T-helper 2 cell (primary cell): ENCODE measurements around the gene DCAF7.

Experiments used
- DNase-seq, 5 experiments: peaks; one replicate each; pipeline versions ENCODE4 v3.0.0 to v3.0.0-alpha.2; 2012 to 2022
- total RNA-seq, 2 donors: gene quantifications; one replicate each; lab custom pipeline; 2026; lab: John Stamatoyannopoulos, UW

The DCAF7 gene, protein sequence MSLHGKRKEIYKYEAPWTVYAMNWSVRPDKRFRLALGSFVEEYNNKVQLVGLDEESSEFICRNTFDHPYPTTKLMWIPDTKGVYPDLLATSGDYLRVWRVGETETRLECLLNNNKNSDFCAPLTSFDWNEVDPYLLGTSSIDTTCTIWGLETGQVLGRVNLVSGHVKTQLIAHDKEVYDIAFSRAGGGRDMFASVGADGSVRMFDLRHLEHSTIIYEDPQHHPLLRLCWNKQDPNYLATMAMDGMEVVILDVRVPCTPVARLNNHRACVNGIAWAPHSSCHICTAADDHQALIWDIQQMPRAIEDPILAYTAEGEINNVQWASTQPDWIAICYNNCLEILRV
- total RNA-seq, result 13.1 to 39.5 reads per million in 2 donors

DNA sequence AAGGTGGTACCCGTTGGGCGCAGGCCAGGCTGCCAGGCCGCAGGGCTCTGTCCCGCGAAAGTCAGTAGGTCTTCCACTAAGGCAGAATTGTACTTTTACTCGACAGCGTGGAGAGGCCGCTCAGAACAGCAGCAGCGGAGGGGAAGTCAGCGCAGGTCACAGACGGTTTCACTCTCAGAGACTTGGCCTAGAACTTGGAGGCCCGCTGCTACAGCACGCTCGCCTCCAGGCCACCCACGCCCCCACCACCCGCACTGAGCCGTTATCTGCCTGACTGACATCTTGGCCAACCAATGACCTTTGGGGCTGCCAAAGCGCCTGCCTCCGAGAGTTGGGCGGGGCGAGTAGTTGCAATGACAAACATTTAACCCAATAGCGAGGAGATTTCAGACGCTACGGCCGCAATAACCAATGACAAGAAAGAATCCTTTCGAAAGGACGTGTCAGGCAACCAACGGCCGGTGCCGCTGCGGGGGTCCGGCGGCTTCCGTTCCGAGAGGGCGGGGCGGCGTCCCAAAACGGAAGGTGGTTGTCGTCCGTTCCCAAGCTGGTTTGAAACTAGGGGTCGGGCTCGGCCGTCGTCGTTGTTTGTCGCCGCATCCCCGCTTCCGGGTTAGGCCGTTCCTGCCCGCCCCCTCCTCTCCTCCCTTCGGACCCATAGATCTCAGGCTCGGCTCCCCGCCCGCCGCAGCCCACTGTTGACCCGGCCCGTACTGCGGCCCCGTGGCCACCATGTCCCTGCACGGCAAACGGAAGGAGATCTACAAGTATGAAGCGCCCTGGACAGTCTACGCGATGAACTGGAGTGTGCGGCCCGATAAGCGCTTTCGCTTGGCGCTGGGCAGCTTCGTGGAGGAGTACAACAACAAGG lies at the start of gene DCAF7:
Gene DCAF7 (plus strand): TSS at position 532 of the 871 bp plus-strand sequence. CDS start 201 bp downstream, at position 733.
- DNase-seq, result peak; percentile 96 to 100 (median 99)

DNA sequence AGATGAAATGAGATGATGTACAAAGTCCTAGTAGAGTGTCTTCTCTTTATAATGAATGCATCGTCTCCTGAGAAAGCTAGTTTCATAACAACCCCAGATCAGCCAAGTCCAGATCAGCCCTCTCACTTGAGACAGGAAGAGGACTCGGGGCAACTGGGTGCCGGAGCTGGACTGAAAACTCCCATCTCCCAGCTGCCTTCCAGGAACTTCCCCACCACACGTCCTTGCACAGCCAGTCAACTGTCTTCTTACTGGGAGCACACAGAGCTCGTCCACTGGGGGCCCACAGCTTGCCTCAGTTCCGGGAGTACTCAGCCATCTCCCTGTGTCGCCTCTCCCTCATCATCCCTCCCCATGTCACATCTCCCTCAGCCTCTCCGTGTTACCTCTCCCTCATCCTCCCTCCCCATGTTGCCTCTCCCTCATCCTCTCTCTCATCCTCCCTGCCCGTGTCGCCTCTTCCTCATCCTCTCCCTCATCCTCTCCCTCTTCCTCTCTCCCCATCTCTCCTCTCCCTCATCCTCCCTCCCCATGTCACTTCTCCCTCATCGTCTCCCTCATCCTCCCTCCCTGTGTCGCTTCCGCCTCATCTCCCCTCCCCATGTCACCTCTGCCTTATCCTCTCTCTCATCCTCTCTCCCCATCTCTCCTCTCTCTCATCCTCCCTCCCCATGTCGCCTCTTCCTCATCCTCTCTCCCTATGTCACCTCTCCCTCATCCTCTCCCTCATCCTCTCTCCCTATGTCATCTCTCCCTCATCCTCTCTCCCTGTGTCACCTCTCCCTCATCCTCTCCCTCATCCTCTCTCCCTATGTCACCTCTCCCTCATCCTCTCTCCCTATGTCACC lies 49.5 kb upstream of the DCAF7 start:
- DNase-seq, result no peak

DNA sequence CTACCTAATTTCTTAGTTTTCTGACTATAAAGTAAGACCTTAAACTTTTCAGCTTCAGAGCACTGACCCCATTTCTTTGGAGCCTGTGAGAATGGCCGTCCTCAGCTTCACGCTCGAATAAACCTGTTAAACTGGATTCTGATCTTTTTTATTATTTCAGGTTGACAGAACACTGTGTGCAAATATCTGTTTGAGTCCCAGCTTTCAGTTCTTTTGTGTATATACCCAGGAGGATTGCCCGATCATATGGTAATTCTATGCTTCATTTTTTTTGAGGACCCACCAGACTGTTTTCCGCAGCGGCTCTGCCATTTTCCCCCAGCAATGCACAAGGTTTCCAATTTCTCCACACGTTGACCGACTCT lies 47.0 kb upstream of the DCAF7 start:
- DNase-seq, result no peak

DNA sequence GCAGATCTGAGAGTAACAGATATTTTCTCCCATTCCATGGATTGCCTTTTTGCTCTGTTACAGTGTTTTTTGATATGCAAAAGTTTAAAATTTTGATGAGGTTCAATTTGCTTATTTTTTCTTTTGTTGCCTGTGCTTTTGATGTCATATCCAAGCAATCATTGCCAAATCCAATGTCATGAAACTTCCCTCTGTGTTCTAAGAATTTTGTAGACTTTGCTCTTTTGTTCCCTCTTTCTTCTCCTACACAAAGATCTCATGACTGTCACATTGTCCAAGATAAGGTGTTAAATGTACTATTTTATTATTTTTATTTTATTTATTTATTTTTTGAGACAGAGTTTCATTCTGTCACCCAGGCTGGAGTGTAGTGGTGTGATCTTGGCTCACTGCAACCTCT lies 46.0 kb upstream of the DCAF7 start:
- DNase-seq, result no peak

DNA sequence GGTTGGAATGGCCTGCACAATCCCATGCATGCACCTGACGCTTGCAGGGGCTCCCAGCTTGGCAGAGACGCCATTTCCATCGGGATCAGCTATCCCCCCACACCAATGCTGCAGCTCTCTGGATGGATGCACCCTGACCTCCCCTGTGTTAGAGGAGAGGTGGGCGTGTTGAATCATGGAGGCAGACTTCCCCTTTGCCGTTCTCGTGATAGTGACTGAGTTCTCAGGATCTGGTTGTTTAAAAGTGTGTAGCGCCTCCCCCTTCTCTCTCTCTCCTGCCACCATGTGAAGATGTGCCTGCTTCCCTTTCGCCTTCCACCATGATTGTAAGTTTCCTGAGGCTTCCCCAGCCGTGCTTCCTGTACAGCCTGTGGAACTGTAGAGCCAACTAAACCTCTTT lies 44.9 kb upstream of the DCAF7 start:
- no peak for DNase-seq

DNA sequence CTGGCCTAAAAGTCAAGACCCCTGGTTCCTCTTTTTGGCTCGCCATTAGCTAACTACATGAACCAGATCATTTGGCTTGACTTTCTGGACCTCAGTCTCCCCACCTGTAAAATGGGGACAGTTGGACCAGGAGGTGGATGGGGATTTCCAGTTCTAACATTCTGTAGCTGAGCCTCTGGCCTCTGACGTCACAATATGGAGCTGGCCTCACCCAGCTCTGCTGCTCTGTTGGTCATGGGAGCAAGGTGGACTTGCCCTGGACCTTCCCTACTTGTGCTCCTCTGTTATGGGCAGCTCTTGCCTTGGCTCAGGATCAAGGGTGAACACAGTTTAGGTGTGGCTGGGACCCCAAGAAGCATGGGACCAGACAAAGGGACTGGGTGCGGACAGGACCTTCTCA lies 43.6 kb upstream of the DCAF7 start:
- DNase-seq, result no peak

DNA sequence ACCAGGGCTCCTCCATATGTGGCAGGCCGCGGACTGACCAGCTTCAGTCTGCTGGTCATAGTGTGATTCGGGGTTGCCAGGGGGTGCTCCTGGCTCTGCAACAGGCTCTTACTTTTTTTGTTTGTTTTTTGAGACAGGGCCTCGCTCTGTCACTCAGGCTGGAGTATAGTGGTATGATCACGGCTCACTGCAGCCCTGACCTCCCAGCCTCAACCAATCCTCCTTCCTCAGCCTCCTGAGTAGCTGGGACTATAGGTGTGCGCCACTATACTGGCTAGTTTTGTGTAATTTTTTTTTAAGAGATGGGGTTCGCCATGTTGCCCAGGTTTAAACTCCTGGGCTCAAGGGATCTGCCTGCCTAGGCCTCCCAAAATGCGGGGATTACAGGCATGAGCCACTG lies 38.9 kb upstream of the DCAF7 start:
- no peak for DNase-seq

DNA sequence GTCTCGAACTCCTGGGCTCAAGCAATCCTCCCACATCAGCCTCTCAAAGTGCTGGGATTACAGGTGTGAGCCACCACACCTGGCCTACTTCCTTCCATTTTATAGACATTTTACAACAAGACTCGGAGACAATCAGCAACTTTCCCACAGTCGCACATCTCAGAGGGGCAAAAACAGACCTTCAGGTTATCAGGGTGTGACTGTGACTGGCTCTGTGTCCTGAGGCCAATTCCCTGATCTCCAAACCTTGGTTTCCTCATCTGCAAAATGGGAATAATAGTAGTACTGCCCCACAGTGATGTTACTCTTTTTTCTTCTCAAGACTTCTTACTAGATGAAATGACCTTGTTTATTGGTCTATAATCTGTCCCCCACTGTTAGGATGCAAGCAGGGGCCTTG lies 37.9 kb upstream of the DCAF7 start:
- no peak for DNase-seq

DNA sequence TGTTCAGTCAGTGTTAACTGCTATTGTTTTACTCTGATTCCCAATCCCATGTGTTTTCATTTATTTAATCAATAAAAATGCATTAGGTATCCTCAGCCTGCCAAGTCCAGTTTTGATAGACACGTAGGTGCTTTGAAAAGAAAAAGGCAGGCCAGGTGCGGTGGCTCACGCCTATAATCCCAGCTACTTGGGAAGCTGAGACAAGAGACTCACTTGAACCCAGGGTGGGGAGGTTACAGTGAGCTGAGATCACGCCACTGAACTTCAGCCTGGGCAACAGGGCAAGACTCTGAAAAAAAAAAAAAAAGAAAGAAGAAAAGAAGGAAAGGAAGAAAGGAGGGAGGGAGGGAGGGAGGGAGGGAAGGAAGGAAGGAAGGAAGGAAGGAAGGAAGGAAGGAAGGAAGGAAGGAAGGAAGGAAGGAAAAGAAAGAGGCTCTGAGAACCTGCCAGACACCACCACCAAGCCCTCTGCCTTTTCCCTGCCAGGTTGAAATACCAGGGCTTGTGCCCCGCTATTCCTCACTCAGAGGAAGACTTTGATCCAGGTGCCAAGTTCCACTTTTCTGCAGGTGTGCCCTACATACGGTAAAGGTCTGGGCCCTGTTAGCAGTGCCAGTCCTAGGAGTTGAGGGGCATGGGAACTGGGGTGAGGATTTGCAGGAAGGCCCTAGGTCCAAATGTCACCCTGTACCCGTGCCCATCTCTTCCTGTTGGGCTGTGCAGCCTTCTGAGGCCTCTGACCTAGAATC lies 37.2 kb upstream of the DCAF7 start:
- no peak for DNase-seq

DNA sequence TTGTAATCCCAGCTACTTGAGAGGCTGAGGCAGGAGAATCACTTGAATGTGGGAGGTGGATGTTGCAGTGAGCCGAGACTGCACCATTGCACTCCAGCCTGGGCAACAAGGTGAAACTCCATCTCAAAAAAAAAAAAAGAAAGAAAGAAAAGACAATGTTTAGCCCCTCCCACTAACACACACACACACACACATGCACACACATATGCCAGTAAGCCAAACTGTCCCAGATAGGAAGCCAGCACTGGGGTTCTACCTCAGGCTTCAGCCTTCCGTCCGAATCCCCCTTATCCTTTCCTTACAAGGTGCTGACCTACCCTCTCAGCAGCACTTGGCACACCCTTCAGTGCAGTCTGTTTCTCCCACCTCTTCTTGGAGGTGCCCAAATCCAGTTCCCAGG lies 35.8 kb upstream of the DCAF7 start:
- DNase-seq, result no peak

DNA sequence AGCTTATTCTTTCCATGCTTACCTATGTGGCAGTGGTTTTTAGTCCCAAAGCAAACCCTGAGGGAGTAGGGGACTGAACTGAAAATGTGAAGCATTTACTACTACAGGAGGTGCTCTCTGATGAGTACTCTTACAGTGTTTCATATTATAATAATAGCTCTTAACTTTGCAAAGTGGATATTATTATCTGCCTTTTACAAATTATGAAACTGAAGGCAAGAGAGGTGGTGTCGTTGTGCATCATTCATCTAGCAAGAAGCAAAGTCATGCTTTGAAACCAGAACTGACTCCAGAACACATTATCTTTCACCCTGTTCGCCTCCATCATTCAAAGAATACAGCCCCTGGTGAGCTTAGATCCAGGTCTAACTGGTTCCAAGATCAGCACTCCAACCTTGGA lies 35.3 kb upstream of the DCAF7 start:
- no peak for DNase-seq

DNA sequence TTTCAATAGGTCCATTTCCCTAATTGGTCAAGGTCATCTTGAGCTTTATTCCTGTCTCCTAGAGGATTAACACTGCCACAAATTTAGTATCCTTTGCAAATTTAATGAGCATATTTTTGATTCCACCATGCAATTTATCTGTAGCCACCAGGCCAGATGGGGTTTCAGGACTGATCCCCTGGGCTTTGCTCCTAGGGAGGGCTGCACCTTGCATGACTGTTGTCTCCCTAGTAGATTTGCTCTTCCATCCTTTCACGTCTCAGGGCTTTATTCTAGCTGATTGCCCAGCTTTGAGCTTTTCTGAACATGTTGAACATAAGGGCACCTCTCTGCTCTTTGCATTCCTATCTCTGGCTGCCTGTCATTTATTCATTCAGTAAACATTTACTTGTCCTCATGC lies 34.9 kb upstream of the DCAF7 start:
- DNase-seq, result no peak

DNA sequence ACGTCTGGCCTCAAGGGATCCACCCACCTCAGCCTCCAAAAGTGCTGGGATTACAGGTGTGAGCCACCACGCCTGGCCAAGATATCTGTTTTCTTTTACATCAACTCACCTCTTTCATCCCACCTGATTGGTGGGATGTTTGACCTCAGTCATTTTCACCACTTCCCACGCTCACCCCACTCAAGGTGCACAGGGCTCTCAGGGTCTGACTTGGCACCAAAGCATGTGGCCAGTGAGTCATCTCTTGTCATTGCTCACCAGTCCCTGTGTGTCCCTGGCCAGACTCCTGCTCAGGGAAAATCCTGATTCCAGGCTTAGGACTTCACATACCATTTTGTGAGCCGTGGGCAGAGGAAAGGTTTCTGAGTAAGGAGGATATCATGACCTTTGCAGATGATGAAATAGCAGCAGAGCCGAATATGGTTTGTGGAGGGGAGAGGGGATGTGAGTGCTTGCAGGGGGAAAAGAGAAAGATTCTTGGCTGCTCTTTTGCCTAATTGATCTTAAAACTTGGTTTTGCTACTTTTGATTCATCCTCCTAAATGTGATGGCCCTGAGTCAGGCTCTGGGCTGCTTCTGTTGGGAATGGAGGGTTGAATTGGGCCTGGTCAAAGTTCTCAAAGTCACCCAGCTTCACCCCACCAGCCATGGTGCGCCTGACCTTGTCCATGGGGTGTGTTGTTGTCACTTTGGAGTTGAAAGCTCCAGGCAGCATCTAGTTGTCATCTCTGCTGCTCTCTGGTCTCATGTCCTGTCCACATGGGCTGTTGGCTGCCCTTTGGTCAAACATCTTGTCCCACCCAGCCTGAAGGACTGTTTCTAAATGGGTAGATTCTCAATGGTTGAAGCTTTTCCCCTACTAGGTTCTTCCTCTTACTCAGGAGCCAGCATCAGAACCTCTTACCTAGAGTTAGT lies 33.1 kb upstream of the DCAF7 start:
- no peak for DNase-seq

DNA sequence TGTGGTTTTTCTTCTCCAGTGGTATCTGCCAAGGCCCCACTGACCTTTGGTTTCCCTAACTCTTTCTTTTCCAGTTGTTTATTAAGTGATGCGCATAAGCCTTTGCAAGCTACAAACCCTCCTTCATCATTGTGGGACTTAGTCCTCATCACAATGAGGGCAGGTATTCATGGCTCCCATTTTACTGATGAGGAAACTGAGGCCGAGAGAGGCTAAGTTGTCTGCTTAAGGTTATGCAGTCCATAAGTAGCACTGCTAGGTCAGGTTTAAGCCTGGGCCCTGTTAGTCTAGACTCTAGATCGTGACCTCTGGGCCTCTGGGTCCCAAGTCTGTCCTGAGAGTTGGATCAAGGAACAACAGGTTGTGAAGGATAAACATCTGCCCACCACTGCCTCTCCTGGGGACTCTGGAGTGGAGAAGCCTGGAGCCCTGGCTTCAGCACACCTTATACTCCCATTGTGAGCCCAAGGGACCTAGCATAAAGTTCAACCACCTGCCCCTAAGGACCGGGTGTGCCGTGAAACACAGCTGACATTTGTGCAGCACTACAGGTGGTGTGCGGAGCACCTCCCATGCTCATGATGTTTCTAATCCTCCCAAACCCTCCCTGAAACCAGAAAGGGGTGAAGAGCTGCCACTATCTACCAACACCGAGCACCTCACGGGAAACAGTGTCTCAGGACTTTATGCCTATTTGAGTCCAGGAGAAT lies 32.3 kb upstream of the DCAF7 start:
- no peak for DNase-seq

DNA sequence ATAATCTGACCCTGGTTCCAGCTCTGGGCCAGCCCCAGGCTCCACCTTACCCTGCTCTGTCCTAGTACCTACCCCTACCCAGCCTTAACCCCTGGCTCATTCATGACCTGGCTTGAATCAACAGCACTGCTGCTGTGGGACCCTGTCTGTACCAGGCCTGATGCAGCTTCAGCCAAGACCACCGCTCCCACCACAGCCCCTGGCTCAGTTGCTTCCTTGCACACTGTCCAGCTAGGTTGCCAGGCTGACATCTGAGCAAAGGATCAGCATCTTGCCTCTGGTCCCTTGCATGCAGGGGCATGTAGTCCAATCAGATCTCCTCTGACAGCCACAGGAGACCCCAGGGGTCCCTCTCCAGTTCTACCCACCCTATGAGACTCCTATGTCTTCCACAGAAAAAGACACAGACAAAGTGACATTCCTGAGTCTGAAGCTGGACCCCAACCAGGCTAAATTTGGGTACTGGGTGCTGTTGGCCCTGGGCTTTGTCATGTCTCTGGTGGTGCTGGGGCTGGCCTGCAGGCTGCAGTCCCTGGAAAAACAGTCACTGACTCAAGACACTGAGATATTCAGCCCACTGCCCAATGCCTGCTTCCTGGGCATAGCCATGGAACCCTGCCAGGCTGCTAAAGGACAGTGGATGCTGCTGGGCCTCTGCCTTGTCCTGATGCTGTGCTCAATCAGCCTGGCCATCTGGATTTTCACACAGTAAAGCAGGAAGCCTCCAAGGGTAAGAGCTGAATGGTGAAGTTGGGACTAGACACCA lies 31.0 kb upstream of the DCAF7 start:
- no peak for DNase-seq

DNA sequence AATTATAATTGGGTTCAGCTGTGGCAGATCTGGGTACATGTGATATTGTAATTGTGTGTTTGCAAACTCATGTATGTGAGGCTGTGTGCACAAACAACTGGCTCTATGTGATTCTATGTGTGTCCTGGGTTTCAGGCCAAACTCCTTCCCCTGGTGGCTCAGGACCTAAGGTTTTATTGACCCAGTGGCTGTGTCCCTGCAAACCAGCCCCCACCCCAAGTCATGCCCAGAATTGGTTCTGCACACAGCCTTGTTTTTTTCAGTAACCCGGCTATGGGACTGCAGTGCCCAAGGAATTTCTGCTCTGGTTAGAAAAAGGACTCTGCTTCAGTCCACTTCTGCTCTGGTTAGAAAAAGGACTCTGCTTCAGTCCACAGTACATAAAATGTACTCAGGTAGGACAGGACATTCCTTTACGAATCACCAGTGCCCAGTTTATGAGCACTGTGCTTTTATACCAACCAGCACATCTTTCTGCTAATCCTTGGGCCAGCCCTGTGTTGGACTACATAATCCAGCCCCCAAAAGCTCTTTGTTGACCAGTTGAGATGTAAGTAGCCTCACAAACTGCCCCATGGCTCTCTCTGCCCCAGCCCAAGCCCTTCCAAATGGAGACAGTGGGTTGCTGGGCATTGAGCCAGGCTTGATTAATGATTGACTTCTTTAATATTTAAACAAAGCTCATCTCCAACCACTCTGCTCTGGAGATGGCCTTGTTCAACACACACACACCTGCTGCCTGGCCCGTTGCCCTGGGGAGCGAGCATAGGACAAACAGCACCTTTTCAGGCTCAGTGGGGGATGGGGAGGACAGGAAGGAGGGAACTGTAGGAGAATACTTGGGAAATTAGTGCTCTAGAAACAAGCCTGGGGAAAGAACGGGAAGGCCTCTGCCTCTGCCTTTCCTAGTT lies 30.1 kb upstream of the DCAF7 start:
- no peak for DNase-seq

DNA sequence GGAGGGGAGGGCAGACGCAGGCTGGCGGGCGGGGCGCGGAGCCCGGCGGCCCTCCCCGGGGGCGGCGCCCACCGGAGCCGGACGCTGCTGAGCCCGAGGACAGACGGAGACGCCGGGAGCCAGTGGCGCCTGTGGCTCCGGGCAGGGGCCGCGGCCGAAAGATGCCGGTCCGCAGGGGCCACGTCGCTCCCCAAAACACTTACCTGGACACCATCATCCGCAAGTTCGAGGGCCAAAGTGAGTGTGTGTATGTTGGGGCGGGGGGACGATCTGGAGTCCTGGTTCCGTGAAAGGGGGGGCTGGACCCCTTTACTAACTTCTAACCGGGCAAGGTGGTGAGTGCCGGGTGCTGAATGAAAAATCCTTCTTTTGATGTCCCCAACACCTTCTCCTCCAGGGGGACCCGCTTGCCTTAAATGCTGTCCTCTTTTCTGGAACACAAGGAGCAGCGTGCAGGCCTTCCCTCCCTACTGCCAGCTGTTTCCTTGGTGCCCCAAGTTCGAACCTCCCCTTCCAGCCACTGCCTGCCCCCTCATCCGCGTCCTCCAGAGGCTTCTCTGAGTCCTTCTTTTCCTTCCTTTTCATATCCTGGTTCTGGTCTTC lies 26.9 kb upstream of the DCAF7 start, which contains the start of gene KCNH6:
Gene KCNH6 (plus strand): TSS at position 106 of the 603 bp plus-strand sequence. CDS start 56 bp downstream, at position 162.
- DNase-seq, result no peak

DNA sequence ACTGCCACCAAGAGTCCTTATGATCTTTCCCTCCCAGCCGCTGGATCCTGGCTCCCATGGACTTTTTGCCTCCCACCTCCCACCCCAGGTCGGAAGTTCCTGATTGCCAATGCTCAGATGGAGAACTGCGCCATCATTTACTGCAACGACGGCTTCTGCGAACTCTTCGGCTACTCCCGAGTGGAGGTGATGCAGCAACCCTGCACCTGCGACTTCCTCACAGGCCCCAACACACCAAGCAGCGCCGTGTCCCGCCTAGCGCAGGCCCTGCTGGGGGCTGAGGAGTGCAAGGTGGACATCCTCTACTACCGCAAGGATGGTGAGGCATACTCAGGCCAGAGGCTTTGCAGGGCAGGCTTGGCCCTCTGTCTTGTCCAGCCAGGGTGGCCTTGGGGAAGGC lies 26.2 kb upstream of the DCAF7 start:
- no peak for DNase-seq
